H1 (cell line): ENCODE data around the gene CACNB2. TPM values are rescaled to one million over a fixed set of nuclear protein-coding genes. Genes with fewer than 3 reads are reported as not detected.

Source experiments
- CTCF ChIA-PET: fragments of 300-600 bp; sonication (Branson Sonifier 250); formaldehyde crosslinking; loops from one replicate; lab custom pipeline; 2021; ENCODE audit not compliant: partially characterized antibody; lab: Charles Lee
- POLR2A ChIA-PET: fragments of 300-600 bp; sonication (Branson Sonifier 250); formaldehyde crosslinking; loops from one replicate; lab custom pipeline; 2021; ENCODE audit warnings: inconsistent platforms; ENCODE audit not compliant: partially characterized antibody; lab: Charles Lee
- DNase-seq, 2 experiments: peaks; one replicate each; pipeline versions ENCODE4 v3.0.0 to v3.0.0-alpha.2; 2010 to 2022; ENCODE audit warnings: low spot score in 2 of 2, low read depth in 1 of 2, mixed read lengths in 1 of 2
- FAIRE-seq: peaks from 2 replicates; lab custom pipeline; 2011; peaks lifted over from hg19 to GRCh38; lab: Jason Lieb, UNC
- H2AFZ ChIP-seq: 2 replicates; pipeline ENCODE4 v1.8.1; 2012; ENCODE audit warnings: low read length, inconsistent platforms
- H2AK5ac ChIP-seq: 2 replicates; pipeline ENCODE4 v1.6.1; 2013; ENCODE audit warnings: low read depth, low read length
- H2BK120ac ChIP-seq: replicated peaks from 2 replicates; pipeline ENCODE3; 2013; ENCODE audit warnings: low read depth, low read length, inconsistent platforms
- H2BK12ac ChIP-seq: 2 replicates; pipeline ENCODE4 v1.6.1; 2013; ENCODE audit warnings: low read depth, low read length
- H2BK15ac ChIP-seq: 2 replicates; pipeline ENCODE4 v1.6.1; 2013; ENCODE audit warnings: low read length
- H2BK20ac ChIP-seq: 2 replicates; pipeline ENCODE4 v1.6.1; 2013; ENCODE audit warnings: low read length
- H2BK5ac ChIP-seq: 2 replicates; pipeline ENCODE4 v1.6.1; 2013; ENCODE audit warnings: low read depth, low read length
- H3K14ac ChIP-seq: 2 replicates; pipeline ENCODE4 v1.6.1; 2013; ENCODE audit warnings: inconsistent platforms; ENCODE audit not compliant: insufficient read length
- H3K18ac ChIP-seq: 2 replicates; pipeline ENCODE4 v1.6.1; 2013; ENCODE audit warnings: low read length; ENCODE audit errors: extremely low read depth
- H3K23ac ChIP-seq: 2 replicates; pipeline ENCODE4 v1.6.1; 2013; ENCODE audit warnings: inconsistent platforms; ENCODE audit not compliant: insufficient read length
- H3K23me2 ChIP-seq: 2 replicates; pipeline ENCODE4 v1.6.1; 2013; ENCODE audit warnings: low read depth, low read length
- H3K27ac ChIP-seq: 2 replicates; pipeline ENCODE4 v1.6.1; 2011; ENCODE audit warnings: low read depth, low read length, inconsistent platforms
- H3K27me3 ChIP-seq, 4 experiments: replicated peaks in 1 of 4; 1 replicate in 1 of 4; 2 replicates in 3 of 4; pipeline versions ENCODE4 v1.6.1 to v1.8.1; 2011 to 2013; ENCODE audit warnings: low read length in 3 of 4, mild to moderate bottlenecking in 3 of 4, inconsistent platforms in 2 of 4, mixed read lengths in 2 of 4, moderate library complexity in 1 of 4; ENCODE audit not compliant: control insufficient read depth in 3 of 4, insufficient read depth in 3 of 4; ENCODE audit errors: extremely low read depth in 1 of 4
- H3K36me3 ChIP-seq, 4 experiments: 2 replicates each; pipeline versions ENCODE4 v1.6.1 to v1.8.1; 2011 to 2013; ENCODE audit warnings: mild to moderate bottlenecking in 4 of 4, low read length in 3 of 4, moderate library complexity in 2 of 4, control low read depth in 1 of 4, inconsistent platforms in 1 of 4; ENCODE audit not compliant: insufficient read depth in 4 of 4, control insufficient read depth in 2 of 4
- H3K4ac ChIP-seq: replicated peaks from 2 replicates; pipeline ENCODE3; 2013; ENCODE audit warnings: low read length, low read depth, mixed read lengths, inconsistent platforms; ENCODE audit not compliant: insufficient read length
- H3K4me1 ChIP-seq, 4 experiments: replicated peaks in 1 of 4; 1 replicate in 1 of 4; 2 replicates in 3 of 4; pipeline versions ENCODE4 v1.6.1 to v1.8.1; 2011 to 2013; ENCODE audit warnings: low read length in 3 of 4, inconsistent platforms in 2 of 4, mixed read lengths in 1 of 4; ENCODE audit not compliant: insufficient read depth in 4 of 4, control insufficient read depth in 3 of 4
- H3K4me2 ChIP-seq, 2 experiments: 2 replicates each; pipeline versions ENCODE4 v1.6.1 to v1.8.1; 2011 to 2013; ENCODE audit warnings: low read depth in 2 of 2, low read length in 2 of 2, control low read depth in 1 of 2, inconsistent platforms in 1 of 2, mild to moderate bottlenecking in 1 of 2; ENCODE audit not compliant: insufficient read depth in 1 of 2
- H3K4me3 ChIP-seq, 4 experiments: fragments of 200-600, 300-600 bp in 1 of 4; sonication (generic), shearing (Covaris generic), sonication (Bioruptor Twin) in 1 of 4; 2 replicates each; pipeline versions ENCODE4 v1.5.1 to v1.8.1; 2011 to 2016; ENCODE audit warnings: low read length in 4 of 4, low read depth in 3 of 4, control low read depth in 2 of 4, inconsistent platforms in 2 of 4, mild to moderate bottlenecking in 2 of 4, mixed read lengths in 1 of 4, moderate library complexity in 1 of 4; ENCODE audit not compliant: insufficient read depth in 2 of 4; ENCODE audit errors: extremely low read depth in 1 of 4
- H3K56ac ChIP-seq: replicated peaks from 2 replicates; pipeline ENCODE3; 2013; ENCODE audit warnings: low read depth, mild to moderate bottlenecking, mixed read lengths, low read length, inconsistent platforms; ENCODE audit not compliant: insufficient read length
- H3K79me1 ChIP-seq: 2 replicates; pipeline ENCODE4 v1.6.1; 2013; ENCODE audit warnings: low read depth, low read length, control low read depth
- H3K79me2 ChIP-seq, 2 experiments: 2 replicates each; pipeline versions ENCODE4 v1.6.1 to v1.8.1; 2012 to 2013; ENCODE audit warnings: low read length in 2 of 2, mild to moderate bottlenecking in 2 of 2, inconsistent platforms in 1 of 2; ENCODE audit not compliant: insufficient read depth in 2 of 2, control insufficient read depth in 1 of 2
- H3K9ac ChIP-seq, 4 experiments: replicated peaks in 1 of 4; 1 replicate in 1 of 4; 2 replicates in 3 of 4; pipeline versions ENCODE4 v1.6.1 to v1.8.1; 2011 to 2013; ENCODE audit warnings: low read depth in 3 of 4, low read length in 3 of 4, control low read depth in 2 of 4, mild to moderate bottlenecking in 2 of 4, moderate library complexity in 2 of 4, inconsistent platforms in 1 of 4; ENCODE audit errors: extremely low read depth in 1 of 4
- H3K9me3 ChIP-seq, 2 experiments: 2 replicates each; pipeline versions ENCODE4 v1.6.1 to v1.8.1; 2012 to 2013; ENCODE audit warnings: mild to moderate bottlenecking in 2 of 2, moderate library complexity in 2 of 2, control low read depth in 1 of 2, inconsistent platforms in 1 of 2, low read depth in 1 of 2, low read length in 1 of 2, mixed read lengths in 1 of 2; ENCODE audit not compliant: insufficient read depth in 2 of 2
- H4K20me1 ChIP-seq, 2 experiments: replicated peaks in 1 of 2; 2 replicates each; pipeline versions ENCODE3 to v1.8.1; 2011 to 2013; ENCODE audit warnings: inconsistent platforms in 2 of 2, low read length in 2 of 2, mild to moderate bottlenecking in 1 of 2; ENCODE audit not compliant: insufficient read depth in 2 of 2, control insufficient read depth in 1 of 2
- H4K5ac ChIP-seq: 2 replicates; pipeline ENCODE4 v1.6.1; 2013; ENCODE audit warnings: low read length, low read depth, mixed read lengths, inconsistent platforms; ENCODE audit not compliant: insufficient read length
- H4K8ac ChIP-seq: 2 replicates; pipeline ENCODE4 v1.8.0; 2013; ENCODE audit warnings: mild to moderate bottlenecking, moderate library complexity, low read length, inconsistent platforms; ENCODE audit not compliant: insufficient read depth; ENCODE audit errors: extremely low read depth
- H4K91ac ChIP-seq: replicated peaks from 2 replicates; pipeline ENCODE3; 2013; ENCODE audit warnings: low read length, mixed read lengths, inconsistent platforms; ENCODE audit not compliant: insufficient read length
- POLR2A ChIP-seq, 2 experiments: IDR thresholded peaks; 1 replicate in 1 of 2; 2 replicates in 1 of 2; pipeline ENCODE4 v1.6.1; 2011; ENCODE audit warnings: low read depth in 2 of 2, low read length in 2 of 2, mild to moderate bottlenecking in 2 of 2; ENCODE audit errors: control extremely low read depth in 1 of 2
- RAD21 ChIP-seq, 2 experiments: IDR thresholded peaks in 1 of 2; conservative IDR thresholded peaks in 1 of 2; 2 replicates each; pipeline ENCODE4 v1.6.1; 2011; ENCODE audit warnings: low read depth in 2 of 2, low read length in 2 of 2, improper control_type of control experiment in 1 of 2, inconsistent platforms in 1 of 2, mild to moderate bottlenecking in 1 of 2, moderate library complexity in 1 of 2
- WGBS, 2 experiments: shearing (Covaris generic) in 1 of 2; methylation state at CpG; one replicate each; pipeline versions ENCODE4 v1.1.6 to v1.1.7; 2013 to 2015; ENCODE audit warnings: low lambda C conversion rate in 2 of 2, mixed read lengths in 2 of 2, inconsistent platforms in 1 of 2, low coverage in 1 of 2, missing lambda C conversion rate in 1 of 2; ENCODE audit not compliant: insufficient replicate concordance in 2 of 2, insufficient coverage in 1 of 2, insufficient read length in 1 of 2; ENCODE audit errors: extremely low coverage in 1 of 2, missing lambda C conversion rate in 1 of 2; 5-methylcytosine and 5-hydroxymethylcytosine counted together
- polyA plus RNA-seq, 7 experiments: library from polyadenylated mRNA; depleted of rRNA in 3 of 7; stranded (reverse) in 5 of 7; unstranded in 2 of 7; fragments of >200 nt in 5 of 7; fragments of 200-250 nt in 2 of 7; gene quantifications; 1 replicate in 5 of 7; 2 replicates in 1 of 7; 4 replicates in 1 of 7; pipeline versions ENCODE4 v1.2.1 to v1.2.3, GENCODE V29; 2011 to 2013; ENCODE audit warnings: missing spikeins in 2 of 7, mixed read lengths in 2 of 7
- total RNA-seq: library from RNA; stranded (reverse); fragmentation: NEBNext Ultra II Directional; extraction: Animal tissue kit (Norgen Biotek cat#: 25700); gene quantifications from 2 replicates; pipeline ENCODE4 v1.2.1, GENCODE V29; 2021

Gene CACNB2
- total and polyA plus RNA-seq, 2 of the 8 experiments (the other 6 are each of a cell fraction or from before 2014, with no cell fraction given): 2.4 to 3.2 TPM

GRCh38 chr10:18406136-18406535 is 265.9 kb downstream of the CACNB2 start:
- no peak overlapping the region for H2BK15ac ChIP-seq
- no peak overlapping the region for H3K27ac ChIP-seq
- no peaks in the 10 kb centered on the region for H4K20me1 ChIP-seq
- H4K5ac ChIP-seq: no peak overlapping the region
- H3K4me1 ChIP-seq: no peaks in the 10 kb centered on the region
- H2BK120ac ChIP-seq: no peak overlapping the region
- H3K18ac ChIP-seq: no peak overlapping the region
- H3K79me1 ChIP-seq: no peaks in the 10 kb centered on the region
- H3K23ac ChIP-seq: no peak overlapping the region
- H4K8ac ChIP-seq: no peak overlapping the region
- no peak overlapping the region for H3K4me3 ChIP-seq
- H2AK5ac ChIP-seq: no peak overlapping the region
- FAIRE-seq (no peak), DNase-seq (no peak)
- H3K4ac ChIP-seq: no peak overlapping the region
- H3K9ac ChIP-seq: no peak overlapping the region
- H3K9me3 ChIP-seq: no peaks in the 10 kb centered on the region
- CTCF ChIA-PET: interaction anchor here (0.6 to 1.5 kb wide), 3 partner anchors 9 to 21 kb away, joined by 3 to 6 read pairs (median 3); no protein-coding TSS in a partner anchor
- no peak overlapping the region for H4K91ac ChIP-seq
- H2BK5ac ChIP-seq: no peak overlapping the region
- no peak overlapping the region for H3K56ac ChIP-seq
- H2BK20ac ChIP-seq: no peak overlapping the region
- H3K27me3 ChIP-seq: no peaks in the 10 kb centered on the region
- no peak overlapping the region for H2BK12ac ChIP-seq
- no peak overlapping the region for H2AFZ ChIP-seq
- no peaks in the 10 kb centered on the region for H3K79me2 ChIP-seq
- no peak overlapping the region for H3K14ac ChIP-seq
- POLR2A ChIA-PET: no interaction called here
- H3K36me3 ChIP-seq: no peaks in the 10 kb centered on the region
- WGBS, 2 experiments: 83% methylated on average over 4 of the region's 4 CpGs; no CpG with 5 or more reads in 1 of the 2 experiments
- no peak overlapping the region for H3K4me2 ChIP-seq
- no peaks in the 10 kb centered on the region for H3K23me2 ChIP-seq
- TF ChIP-seq POLR2A (IDR thresholded peaks at IDR 0.05; ENCODE audit: control extremely low read depth in 1 of 2, low read depth in 2 of 2, low read length in 2 of 2): no peak
- peak in 1 of 2 experiments; percentile 16; a peak in 2 of 4 replicates for TF ChIP-seq RAD21 (IDR thresholded peaks at IDR 0.05 in 1 of 2, conservative IDR thresholded peaks at IDR 0.05 in 1 of 2; ENCODE audit: low read depth in 2 of 2, low read length in 2 of 2)
